Caco-2 (cell line): Measurements from ENCODE around the gene TGFB2. TPM values are rescaled to one million over a fixed set of nuclear protein-coding genes. Genes with fewer than 3 reads are reported as not detected.
A peak's percentile ranks its signal among the peaks of the same experiment; 100 is the strongest.

Experiments
- BruUV-seq: library from RNA; stranded (reverse); fragments of 400-500 nt; replicated peaks from 2 replicates; lab custom pipeline; 2021; lab: Mats Ljungman, UMichigan
- CTCF ChIA-PET: fragments of 300-600 bp; sonication (Branson Sonifier 250); formaldehyde crosslinking; loops from one replicate; lab custom pipeline; 2022; ENCODE audit warnings: antibody characterized with exemption; lab: Charles Lee
- POLR2A ChIA-PET: fragments of 300-600 bp; sonication (Branson Sonifier 250); formaldehyde crosslinking; loops from one replicate; lab custom pipeline; 2022; ENCODE audit warnings: antibody characterized with exemption; lab: Charles Lee
- DNase-seq, 2 experiments: peaks; one replicate each; pipeline versions ENCODE4 v3.0.0 to v3.0.0-alpha.2; 2020 to 2022
- H3K27me3 ChIP-seq: replicated peaks from 2 replicates; pipeline ENCODE4 v1.6.0; 2011; ENCODE audit warnings: low read length; ENCODE audit not compliant: control insufficient read depth, insufficient read depth
- H3K36me3 ChIP-seq: 2 replicates; pipeline ENCODE4 v1.5.1; 2011; ENCODE audit warnings: low read length; ENCODE audit not compliant: control insufficient read depth, insufficient read depth
- H3K4me1 ChIP-seq: fragments of 250-450 bp; sonication (Bioruptor Pico); 2 replicates; pipeline ENCODE4 v1.5.1; 2020; ENCODE audit warnings: mild to moderate bottlenecking
- H3K4me3 ChIP-seq: 2 replicates; pipeline ENCODE4 v1.5.1; 2011; ENCODE audit warnings: low read depth, mild to moderate bottlenecking, control low read depth, low read length
- H3K9me3 ChIP-seq: fragments of 250-450 bp; sonication (Bioruptor Pico); 2 replicates; pipeline ENCODE4 v1.5.1; 2020; ENCODE audit warnings: mild to moderate bottlenecking, moderate library complexity
- H3K27ac Mint-ChIP-seq: one replicate; pipeline ENCODE4 v1.8.0; 2022; ENCODE audit warnings: mixed read lengths; ENCODE audit not compliant: unreplicated experiment
- H3K27me3 Mint-ChIP-seq: one replicate; pipeline ENCODE4 v1.8.0; 2022; ENCODE audit warnings: mixed read lengths; ENCODE audit not compliant: insufficient read depth, unreplicated experiment
- H3K36me3 Mint-ChIP-seq: one replicate; pipeline ENCODE4 v1.8.0; 2022; ENCODE audit warnings: mild to moderate bottlenecking, mixed read lengths; ENCODE audit not compliant: insufficient read depth, unreplicated experiment
- H3K4me1 Mint-ChIP-seq: one replicate; pipeline ENCODE4 v1.8.0; 2022; ENCODE audit warnings: low read depth, mixed read lengths; ENCODE audit not compliant: unreplicated experiment
- H3K4me3 Mint-ChIP-seq: one replicate; pipeline ENCODE4 v1.8.0; 2022; ENCODE audit warnings: mild to moderate bottlenecking, moderate library complexity, mixed read lengths; ENCODE audit not compliant: unreplicated experiment
- H3K9me3 Mint-ChIP-seq: one replicate; pipeline ENCODE4 v1.8.0; 2022; ENCODE audit warnings: mixed read lengths; ENCODE audit not compliant: unreplicated experiment
- CTCF ChIP-seq, 2 experiments: fragments of 200-600 bp in 1 of 2; IDR thresholded peaks; 1 replicate in 1 of 2; 2 replicates in 1 of 2; pipeline versions ENCODE4 v1.5.1 to v1.8.0; 2011 to 2022; ENCODE audit warnings: antibody characterized with exemption in 1 of 2, control low read depth in 1 of 2, inconsistent platforms in 1 of 2, low read depth in 1 of 2, low read length in 1 of 2, mild to moderate bottlenecking in 1 of 2, moderate library complexity in 1 of 2; ENCODE audit not compliant: insufficient read depth in 1 of 2, severe bottlenecking in 1 of 2, unreplicated experiment in 1 of 2
- intact Hi-C: fragments of 100-400 bp; cut with micrococcal nuclease; formaldehyde crosslinking; loops from one replicate; pipeline ENCODE4 v1.10.0; 2022; ENCODE audit not compliant: unreplicated experiment
- total RNA-seq: library from RNA; stranded (reverse); gene quantifications from 2 replicates; pipeline ENCODE4 v1.2.3, GENCODE V29; 2022

TGFB2 gene
- total RNA-seq, 1 experiment from 2014 or later, result 14.2 TPM

GRCh38 chr1:218390618-218391017, 45.5 kb downstream of the TGFB2 start:
- H3K9me3 ChIP-seq, result no peaks in the 10 kb centered on the region
- H3K36me3 ChIP-seq, result no peaks in the 10 kb centered on the region
- intact Hi-C loops, result no loop called here
- Mint-ChIP-seq H3K9me3 (no peaks in the 10 kb centered on the region), H3K4me1 (peaks cover 30% of the 10 kb centered on the region), H3K27me3 (no peaks in the 10 kb centered on the region), H3K27ac (peak overlapping the region; percentile 39), H3K4me3 (no peak overlapping the region), H3K36me3 (peaks cover 16% of the 10 kb centered on the region)
- H3K4me1 ChIP-seq, result peaks cover 8% of the 10 kb centered on the region; the same call in 1 of the 2 replicates
- CTCF ChIA-PET, result no interaction called here
- DNase-seq, result no peak
- BruUV-seq, result no TSS peak
- TF ChIP-seq CTCF (IDR thresholded peaks at IDR 0.05; ENCODE audit: insufficient read depth in 1 of 2, low read depth in 1 of 2, low read length in 1 of 2, severe bottlenecking in 1 of 2, unreplicated experiment in 1 of 2), result no peak
- no peaks in the 10 kb centered on the region for H3K27me3 ChIP-seq
- POLR2A ChIA-PET, result interaction anchor here (0.5 kb wide), 1 partner anchor 45 kb away, joined by 4 read pairs; no protein-coding TSS in a partner anchor
- H3K4me3 ChIP-seq, result no peak overlapping the region

- ChIA-PET POLR2A (no interaction called here), CTCF (no interaction called here)
- Mint-ChIP-seq H3K27ac (no peak overlapping the region), H3K36me3 (peaks cover 10% of the 10 kb centered on the region), H3K4me1 (peaks cover 34% of the 10 kb centered on the region), H3K4me3 (no peak overlapping the region), H3K9me3 (no peaks in the 10 kb centered on the region), H3K27me3 (no peaks in the 10 kb centered on the region)
- no TSS peak for BruUV-seq
- no peak overlapping the region for H3K4me3 ChIP-seq
- no peak for TF ChIP-seq CTCF (IDR thresholded peaks at IDR 0.05; ENCODE audit: insufficient read depth in 1 of 2, low read depth in 1 of 2, low read length in 1 of 2, severe bottlenecking in 1 of 2, unreplicated experiment in 1 of 2)
- no peaks in the 10 kb centered on the region for H3K27me3 ChIP-seq
- H3K36me3 ChIP-seq, result no peaks in the 10 kb centered on the region
- H3K4me1 ChIP-seq, result peaks cover 12% of the 10 kb centered on the region
- no peak for DNase-seq
- intact Hi-C loops, result no loop called here
- no peaks in the 10 kb centered on the region for H3K9me3 ChIP-seq
Observed at GRCh38 chr1:218392780-218393179, 47.6 kb downstream of the TGFB2 start.

GRCh38 chr1:218394416-218394815, 49.3 kb downstream of the TGFB2 start:
- H3K27me3 Mint-ChIP-seq, result no peaks in the 10 kb centered on the region
- CTCF ChIA-PET, result no interaction called here
- BruUV-seq, result no TSS peak

More at GRCh38 chr1:218394416-218394815, 49.3 kb downstream of the TGFB2 start:
- H3K9me3 ChIP-seq, result peaks cover 8% of the 10 kb centered on the region; the same call in 1 of the 2 replicates
- no peaks in the 10 kb centered on the region for H3K9me3 Mint-ChIP-seq
- no peak overlapping the region for H3K27ac Mint-ChIP-seq
- peaks cover 41% of the 10 kb centered on the region for H3K4me1 Mint-ChIP-seq
- H3K36me3 ChIP-seq, result peaks cover 1% of the 10 kb centered on the region; the same call in 1 of the 2 replicates
- TF ChIP-seq CTCF (IDR thresholded peaks at IDR 0.05; ENCODE audit: insufficient read depth in 1 of 2, low read depth in 1 of 2, low read length in 1 of 2, severe bottlenecking in 1 of 2, unreplicated experiment in 1 of 2), result no peak
- POLR2A ChIA-PET, result no interaction called here
- no peak overlapping the region for H3K4me3 ChIP-seq
- no peak for DNase-seq
- H3K36me3 Mint-ChIP-seq, result peaks cover 10% of the 10 kb centered on the region
- no peak overlapping the region for H3K4me3 Mint-ChIP-seq
- H3K4me1 ChIP-seq, result peaks cover 16% of the 10 kb centered on the region
- no peaks in the 10 kb centered on the region for H3K27me3 ChIP-seq
- intact Hi-C loops, result no loop called here
